Measurements from ENCODE around the gene SLC12A1.

- TF ChIP-seq POLR2AphosphoS5 (IDR thresholded peaks at IDR 0.05; ENCODE audit: low read depth, low read length) = no peak
- TF ChIP-seq, protein P1, sequence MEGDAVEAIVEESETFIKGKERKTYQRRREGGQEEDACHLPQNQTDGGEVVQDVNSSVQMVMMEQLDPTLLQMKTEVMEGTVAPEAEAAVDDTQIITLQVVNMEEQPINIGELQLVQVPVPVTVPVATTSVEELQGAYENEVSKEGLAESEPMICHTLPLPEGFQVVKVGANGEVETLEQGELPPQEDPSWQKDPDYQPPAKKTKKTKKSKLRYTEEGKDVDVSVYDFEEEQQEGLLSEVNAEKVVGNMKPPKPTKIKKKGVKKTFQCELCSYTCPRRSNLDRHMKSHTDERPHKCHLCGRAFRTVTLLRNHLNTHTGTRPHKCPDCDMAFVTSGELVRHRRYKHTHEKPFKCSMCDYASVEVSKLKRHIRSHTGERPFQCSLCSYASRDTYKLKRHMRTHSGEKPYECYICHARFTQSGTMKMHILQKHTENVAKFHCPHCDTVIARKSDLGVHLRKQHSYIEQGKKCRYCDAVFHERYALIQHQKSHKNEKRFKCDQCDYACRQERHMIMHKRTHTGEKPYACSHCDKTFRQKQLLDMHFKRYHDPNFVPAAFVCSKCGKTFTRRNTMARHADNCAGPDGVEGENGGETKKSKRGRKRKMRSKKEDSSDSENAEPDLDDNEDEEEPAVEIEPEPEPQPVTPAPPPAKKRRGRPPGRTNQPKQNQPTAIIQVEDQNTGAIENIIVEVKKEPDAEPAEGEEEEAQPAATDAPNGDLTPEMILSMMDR (IDR thresholded peaks at IDR 0.05) = no peak
These were observed 27.1 kb downstream of the SLC12A1 start for GRCh38 chr15:48233246-48233645.

Measured in Panc1 (cell line).